Endothelial cell of umbilical vein (primary cell): ENCODE results near the gene ITGB2. TPM values are rescaled to one million over a fixed set of nuclear protein-coding genes. Genes with fewer than 3 reads are reported as not detected.

Source experiments
- BruUV-seq: library from RNA; stranded (reverse); fragments of 400-500 nt; replicated peaks from 2 replicates; lab custom pipeline; 2021; lab: Mats Ljungman, UMichigan
- CTCF ChIA-PET: fragments of 300-600, 350-600 bp; sonication (Branson Sonifier 250); formaldehyde crosslinking; loops from one replicate; lab custom pipeline; 2021; ENCODE audit warnings: antibody characterized with exemption, inconsistent platforms; lab: Charles Lee
- POLR2A ChIA-PET: fragments of 300-600, 350-600 bp; sonication (Branson Sonifier 250); formaldehyde crosslinking; loops from one replicate; lab custom pipeline; 2021; ENCODE audit warnings: antibody characterized with exemption, inconsistent platforms; lab: Charles Lee
- DNase-seq: peaks from one replicate; pipeline ENCODE4 v3.0.0-alpha.2; 2011; ENCODE audit warnings: low read depth, low spot score
- FAIRE-seq: peaks from 2 replicates; lab custom pipeline; 2011; peaks lifted over from hg19 to GRCh38; lab: Jason Lieb, UNC
- H2AFZ ChIP-seq: 2 replicates; pipeline ENCODE4 v1.6.0; 2012; ENCODE audit warnings: low read depth, low read length, control low read depth, inconsistent platforms
- H3K27ac ChIP-seq: 2 replicates; pipeline ENCODE4 v1.5.1; 2011; ENCODE audit warnings: low read depth, mild to moderate bottlenecking, control low read depth, low read length, moderate library complexity; ENCODE audit not compliant: insufficient read depth
- H3K27me3 ChIP-seq, 2 experiments: 2 replicates each; pipeline versions ENCODE4 v1.6.0 to v1.6.1; 2011; ENCODE audit warnings: low read length in 2 of 2, mixed read lengths in 1 of 2; ENCODE audit not compliant: control insufficient read depth in 2 of 2, insufficient read depth in 2 of 2
- H3K36me3 ChIP-seq, 2 experiments: 2 replicates in 1 of 2; 3 replicates in 1 of 2; pipeline ENCODE4 v1.5.1; 2011; ENCODE audit warnings: low read length in 2 of 2, mild to moderate bottlenecking in 1 of 2, moderate library complexity in 1 of 2; ENCODE audit not compliant: control insufficient read depth in 2 of 2, insufficient read depth in 2 of 2; ENCODE audit errors: extremely low read depth in 1 of 2
- H3K4me1 ChIP-seq: 3 replicates; pipeline ENCODE4 v1.5.1; 2011; ENCODE audit warnings: mild to moderate bottlenecking, low read length; ENCODE audit not compliant: control insufficient read depth, insufficient read depth; ENCODE audit errors: extremely low read depth
- H3K4me2 ChIP-seq: 2 replicates; pipeline ENCODE4 v1.6.1; 2011; ENCODE audit warnings: low read length, control low read depth, mixed read lengths; ENCODE audit not compliant: insufficient read depth
- H3K4me3 ChIP-seq, 3 experiments: fragments of 200-600 bp in 1 of 3; sonication (generic), shearing (Covaris generic) in 1 of 3; replicated peaks in 1 of 3; 2 replicates each; pipeline ENCODE4 v1.5.1; 2011 to 2016; ENCODE audit warnings: control low read depth in 3 of 3, low read length in 3 of 3, mild to moderate bottlenecking in 2 of 3, inconsistent platforms in 1 of 3, low read depth in 1 of 3, moderate library complexity in 1 of 3; ENCODE audit not compliant: insufficient read depth in 1 of 3
- H3K79me2 ChIP-seq: 2 replicates; pipeline ENCODE4 v1.6.0; 2012; ENCODE audit warnings: low read length, inconsistent platforms; ENCODE audit not compliant: control insufficient read depth, insufficient read depth
- H3K9ac ChIP-seq: replicated peaks from 2 replicates; pipeline ENCODE3; 2011; ENCODE audit warnings: low read length, control low read depth; ENCODE audit not compliant: insufficient read depth; ENCODE audit errors: extremely low read depth
- H3K9me1 ChIP-seq: replicated peaks from 3 replicates; pipeline ENCODE4 v1.6.0; 2011; ENCODE audit warnings: mild to moderate bottlenecking, low read length; ENCODE audit not compliant: control insufficient read depth, insufficient read depth; ENCODE audit errors: extremely low read depth
- H3K9me3 ChIP-seq: replicated peaks from 2 replicates; pipeline ENCODE4 v1.5.1; 2012; ENCODE audit warnings: low read length, inconsistent platforms; ENCODE audit not compliant: control insufficient read depth, insufficient read depth
- H4K20me1 ChIP-seq: replicated peaks from 2 replicates; pipeline ENCODE3; 2011; ENCODE audit warnings: mild to moderate bottlenecking, low read length; ENCODE audit not compliant: control insufficient read depth, insufficient read depth; ENCODE audit errors: extremely low read depth
- CTCF ChIP-seq, 2 donors: IDR thresholded peaks; 1 replicate in 1 of 2; 2 replicates in 1 of 2; pipeline ENCODE4 v1.5.1; 2011; ENCODE audit warnings: low read length in 2 of 2, mild to moderate bottlenecking in 2 of 2, moderate library complexity in 2 of 2, control low read depth in 1 of 2, inconsistent platforms in 1 of 2, low read depth in 1 of 2; ENCODE audit not compliant: insufficient read depth in 1 of 2; ENCODE audit errors: extremely low read depth in 1 of 2
- FOS ChIP-seq: IDR thresholded peaks from 2 replicates; pipeline ENCODE4 v1.6.1; 2011; ENCODE audit warnings: mild to moderate bottlenecking, low read length, moderate library complexity, borderline replicate concordance; ENCODE audit not compliant: insufficient read depth
- GATA2 ChIP-seq: IDR thresholded peaks from 2 replicates; pipeline ENCODE4 v1.7.0; 2011; ENCODE audit warnings: low read depth, mild to moderate bottlenecking, moderate library complexity, mixed read lengths, low read length; ENCODE audit not compliant: insufficient read length, insufficient read depth
- JUN ChIP-seq: IDR thresholded peaks from 2 replicates; pipeline ENCODE4 v1.6.1; 2011; ENCODE audit warnings: borderline replicate concordance, low read depth; ENCODE audit not compliant: insufficient read length, insufficient read depth
- MAX ChIP-seq: IDR thresholded peaks from 2 replicates; pipeline ENCODE4 v1.6.1; 2011; ENCODE audit not compliant: insufficient read depth, insufficient read length
- POLR2A ChIP-seq: IDR thresholded peaks from 2 replicates; pipeline ENCODE4 v1.6.1; 2012; ENCODE audit warnings: low read depth, mild to moderate bottlenecking, control low read depth, low read length
- POLR2AphosphoS5 ChIP-seq: IDR thresholded peaks from 2 replicates; pipeline ENCODE4 v1.6.1; 2012; ENCODE audit warnings: low read depth, mild to moderate bottlenecking, control low read depth, low read length, moderate library complexity; ENCODE audit not compliant: insufficient read depth
- dilution Hi-C: fragments of 300-500 bp; cut with MboI; formaldehyde crosslinking; loops from one replicate; pipeline ENCODE4 v1.15.0; 2019; ENCODE audit warnings: low sequenced_read_pairs; ENCODE audit not compliant: extremely low pct_ligation_motif_present
- intact Hi-C: fragments of 100-400 bp; cut with micrococcal nuclease; formaldehyde crosslinking; loops from one replicate; pipeline ENCODE4 v1.10.0; 2022
- polyA plus RNA-seq, 4 experiments: library from polyadenylated mRNA; depleted of rRNA in 3 of 4; stranded (reverse) in 3 of 4; unstranded in 1 of 4; fragments of >200 nt; gene quantifications; 2 replicates each; pipeline versions ENCODE4 v1.2.1 to v1.2.3, GENCODE V29; 2011 to 2012; ENCODE audit warnings: missing spikeins in 1 of 4
- total RNA-seq: library from RNA; stranded (reverse); gene quantifications from 2 replicates; pipeline ENCODE4 v1.2.3, GENCODE V29; 2021

The ITGB2 gene
- total and polyA plus RNA-seq, 2 donors (not counting 3 experiments of a cell fraction or from before 2014, with no cell fraction given): 0.39 to 0.91 TPM

GRCh38 chr21:44949779-44950198 lies 29.1 kb upstream of the ITGB2 start:
- Histone ChIP-seq H3K27ac (no peak overlapping the region), H2AFZ (no peak overlapping the region), H3K9me3 (no peaks in the 10 kb centered on the region), H3K9ac (no peak overlapping the region), H4K20me1 (no peaks in the 10 kb centered on the region), H3K27me3 (no peaks in the 10 kb centered on the region), H3K9me1 (no peaks in the 10 kb centered on the region), H3K4me1 (peaks cover 3% of the 10 kb centered on the region), H3K79me2 (peaks cover 65% of the 10 kb centered on the region), H3K4me2 (no peak overlapping the region), H3K36me3 (peaks cover 4 to 15% of the 10 kb centered on the region in 2 experiments), H3K4me3 (no peak overlapping the region)
- no TSS peak for BruUV-seq
- dilution Hi-C loops (loop anchor here (25.0 kb wide), 1 partner anchor 188 kb away; no protein-coding TSS in a partner anchor), intact Hi-C loops (loop anchor here (1.0 to 5.0 kb wide), 4 partner anchors 179 to 873 kb away; partner anchors contain the start of gene POFUT2)
- CTCF ChIA-PET: interaction anchor here (0.6 to 11.8 kb wide), 28 partner anchors 8 to 359 kb away, joined by 3 to 330 read pairs (median 5); partner anchors contain the start of genes PTTG1IP and SLX9
- FAIRE-seq (peak; percentile 98), DNase-seq (peak; percentile 54)
- POLR2A ChIA-PET: interaction anchor here (1.0 kb wide), 1 partner anchor 178 kb away, joined by 6 read pairs; no protein-coding TSS in a partner anchor
- TF ChIP-seq CTCF (IDR thresholded peaks at IDR 0.05; ENCODE audit: extremely low read depth in 1 of 2, insufficient read depth in 1 of 2, low read depth in 1 of 2, low read length in 2 of 2): peak; percentile 88 to 89
- TF ChIP-seq MAX: no peak
- peak; percentile 36 for TF ChIP-seq POLR2AphosphoS5
- TF ChIP-seq POLR2A: no peak
- TF ChIP-seq FOS: no peak
- no peak for TF ChIP-seq GATA2
- TF ChIP-seq JUN: no peak
